Cardiac muscle cell (in vitro differentiated cells and primary cell): ENCODE data around the gene C19orf12. TPM values are rescaled to one million over a fixed set of nuclear protein-coding genes. Genes with fewer than 3 reads are reported as not detected.

Experiments
- DNase-seq, 2 donors: peaks; one replicate each; pipeline versions ENCODE4 v3.0.0 to v3.0.0-alpha.2; 2010 to 2017; ENCODE audit warnings: low read depth in 1 of 2, low spot score in 1 of 2
- H3K27ac ChIP-seq: fragments of 200-600 bp; sonication (generic); 2 replicates; pipeline ENCODE4 v1.5.1; 2016
- H3K27me3 ChIP-seq: fragments of 200-600 bp; sonication (generic); 2 replicates; pipeline ENCODE4 v1.6.0; 2016; ENCODE audit warnings: control low read depth
- H3K36me3 ChIP-seq: fragments of 200-600 bp; sonication (generic); 2 replicates; pipeline ENCODE4 v1.5.1; 2016; ENCODE audit warnings: control low read depth
- H3K4me1 ChIP-seq: fragments of 200-600 bp; sonication (generic); 2 replicates; pipeline ENCODE4 v1.8.1; 2017; ENCODE audit warnings: low read depth, mild to moderate bottlenecking, mixed run types
- H3K4me3 ChIP-seq: fragments of 200-600 bp; sonication (generic); 2 replicates; pipeline ENCODE4 v1.5.1; 2016; ENCODE audit warnings: mild to moderate bottlenecking
- H3K9me3 ChIP-seq: fragments of 200-600 bp; sonication (generic); 2 replicates; pipeline ENCODE4 v1.5.1; 2017; ENCODE audit warnings: low read depth, mild to moderate bottlenecking, control low read depth
- polyA plus RNA-seq: library from polyadenylated mRNA; unstranded; fragments of >200 nt; fragmentation: Nextera tagmentation; extraction: Ambion mirVana; gene quantifications from 2 replicates; pipeline ENCODE4 v1.2.1, GENCODE V29; 2016
- total RNA-seq: library from RNA; depleted of rRNA; stranded (reverse); fragments of >200 nt; gene quantifications from 2 replicates; pipeline ENCODE4 v1.2.3, GENCODE V29; 2016
- TF ChIP-seq, protein P1 (sequence below): IDR thresholded peaks from 2 replicates; pipeline ENCODE4 v1.5.1; 2012; ENCODE audit warnings: low read depth, mild to moderate bottlenecking, low read length

Gene C19orf12
- total and polyA plus RNA-seq, 2 experiments from 2014 or later, result 46.2 to 54.7 TPM

DNA sequence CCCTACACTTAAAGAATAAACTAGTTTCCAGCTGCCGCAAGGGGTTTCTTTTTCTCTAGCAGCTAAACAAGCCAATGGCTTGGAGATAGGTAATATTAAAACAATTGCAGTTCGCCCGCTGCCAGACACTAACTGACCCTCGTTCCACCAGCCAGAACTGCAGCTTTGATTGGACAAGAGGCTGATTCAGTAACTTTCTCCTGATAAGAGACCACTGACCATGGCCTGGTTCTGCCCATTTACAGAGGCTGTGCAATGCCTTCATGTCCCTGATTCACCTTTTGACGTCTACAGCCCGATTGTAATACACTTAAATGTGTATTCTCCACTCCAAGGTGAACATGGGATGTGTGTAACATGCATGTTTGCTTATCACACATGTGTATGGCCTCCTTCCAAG is 12.8 kb upstream of the C19orf12 start:
- no peak for DNase-seq
- TF ChIP-seq, protein P1, sequence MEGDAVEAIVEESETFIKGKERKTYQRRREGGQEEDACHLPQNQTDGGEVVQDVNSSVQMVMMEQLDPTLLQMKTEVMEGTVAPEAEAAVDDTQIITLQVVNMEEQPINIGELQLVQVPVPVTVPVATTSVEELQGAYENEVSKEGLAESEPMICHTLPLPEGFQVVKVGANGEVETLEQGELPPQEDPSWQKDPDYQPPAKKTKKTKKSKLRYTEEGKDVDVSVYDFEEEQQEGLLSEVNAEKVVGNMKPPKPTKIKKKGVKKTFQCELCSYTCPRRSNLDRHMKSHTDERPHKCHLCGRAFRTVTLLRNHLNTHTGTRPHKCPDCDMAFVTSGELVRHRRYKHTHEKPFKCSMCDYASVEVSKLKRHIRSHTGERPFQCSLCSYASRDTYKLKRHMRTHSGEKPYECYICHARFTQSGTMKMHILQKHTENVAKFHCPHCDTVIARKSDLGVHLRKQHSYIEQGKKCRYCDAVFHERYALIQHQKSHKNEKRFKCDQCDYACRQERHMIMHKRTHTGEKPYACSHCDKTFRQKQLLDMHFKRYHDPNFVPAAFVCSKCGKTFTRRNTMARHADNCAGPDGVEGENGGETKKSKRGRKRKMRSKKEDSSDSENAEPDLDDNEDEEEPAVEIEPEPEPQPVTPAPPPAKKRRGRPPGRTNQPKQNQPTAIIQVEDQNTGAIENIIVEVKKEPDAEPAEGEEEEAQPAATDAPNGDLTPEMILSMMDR, result no peak
- no peak overlapping the region for H3K27ac ChIP-seq
- H3K36me3 ChIP-seq, result no peaks in the 10 kb centered on the region
- H3K9me3 ChIP-seq, result no peaks in the 10 kb centered on the region
- H3K4me1 ChIP-seq, result no peaks in the 10 kb centered on the region
- H3K27me3 ChIP-seq, result peaks cover 21% of the 10 kb centered on the region
- H3K4me3 ChIP-seq, result no peak overlapping the region

DNA sequence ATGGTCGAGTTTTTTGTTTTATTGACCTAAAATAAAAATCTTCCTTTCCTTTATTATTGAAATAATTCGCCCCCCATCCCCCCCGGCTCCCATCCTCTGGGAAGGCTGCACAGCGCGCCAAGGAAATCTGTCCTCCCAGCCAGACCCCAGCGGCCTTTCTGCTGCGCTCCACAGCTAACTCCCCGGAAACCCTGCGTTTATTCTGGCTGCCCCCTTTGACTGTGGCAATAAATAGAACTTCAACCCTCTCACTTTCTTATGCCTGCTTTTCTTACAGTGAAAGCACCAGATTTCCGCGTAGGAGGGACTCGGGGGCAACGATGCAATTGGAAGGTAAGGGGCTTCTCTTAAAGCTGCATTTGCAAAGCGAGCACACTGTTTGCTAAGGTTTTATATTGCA is 9.7 kb upstream of the C19orf12 start:
- Histone ChIP-seq H3K36me3 (no peaks in the 10 kb centered on the region), H3K27ac (no peak overlapping the region), H3K4me3 (no peak overlapping the region), H3K27me3 (peaks cover 2% of the 10 kb centered on the region), H3K9me3 (no peaks in the 10 kb centered on the region), H3K4me1 (no peaks in the 10 kb centered on the region)
- no peak for DNase-seq
- TF ChIP-seq, protein P1, result no peak

DNA sequence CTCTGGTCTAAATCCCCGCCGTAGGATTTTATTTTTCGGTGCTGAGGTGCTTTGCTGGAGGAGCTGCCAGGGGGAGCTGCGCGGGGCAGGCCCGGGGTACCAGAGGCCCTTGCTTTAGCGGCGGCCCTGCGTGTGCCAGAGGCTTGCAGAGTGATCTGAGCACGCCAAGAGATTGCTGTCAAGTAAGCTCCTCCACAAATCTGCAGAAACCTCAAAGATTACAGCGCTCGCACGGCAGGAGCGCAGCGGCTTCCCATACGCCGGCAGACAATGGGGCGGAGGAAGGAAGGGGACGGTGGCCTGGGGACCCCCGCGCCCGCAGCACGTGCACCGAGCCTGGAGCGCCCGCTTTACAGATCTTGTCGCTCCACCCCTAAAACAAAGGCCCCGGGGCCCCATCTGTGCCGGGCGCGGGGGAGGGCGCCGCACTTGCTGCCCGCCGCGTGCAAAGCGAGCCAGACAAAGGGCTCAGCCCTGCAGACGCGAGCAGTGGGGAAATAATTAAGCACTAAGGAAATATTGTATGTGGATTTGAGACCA is 9.1 kb upstream of the C19orf12 start:
- Histone ChIP-seq H3K36me3 (no peaks in the 10 kb centered on the region), H3K27me3 (no peaks in the 10 kb centered on the region), H3K4me3 (no peak overlapping the region), H3K27ac (no peak overlapping the region), H3K4me1 (no peaks in the 10 kb centered on the region), H3K9me3 (no peaks in the 10 kb centered on the region)
- DNase-seq, result peak; percentile 18 to 48
- TF ChIP-seq, protein P1, result no peak

DNA sequence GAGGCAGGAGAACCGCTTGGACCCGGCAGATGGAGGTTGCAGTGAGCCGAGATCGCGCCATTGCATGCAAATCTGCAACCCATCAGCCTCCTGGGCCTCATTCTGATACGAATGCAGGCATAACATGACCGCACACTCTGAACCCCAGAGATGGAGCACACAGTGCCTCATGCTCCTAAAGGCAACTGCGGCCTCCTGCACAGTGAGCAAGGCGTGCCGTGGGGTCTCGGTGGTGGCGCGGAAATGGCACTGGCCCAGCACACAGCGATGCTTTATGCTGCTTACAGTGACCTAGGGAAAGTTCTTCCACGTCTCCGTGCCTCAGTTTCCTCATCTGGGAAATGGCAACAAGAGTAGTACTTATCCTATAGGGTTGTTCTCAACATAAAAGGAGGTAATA is 2.0 kb upstream of the C19orf12 start:
- Histone ChIP-seq H3K27me3 (no peaks in the 10 kb centered on the region), H3K36me3 (no peaks in the 10 kb centered on the region), H3K9me3 (no peaks in the 10 kb centered on the region), H3K4me1 (peaks cover 23% of the 10 kb centered on the region), H3K27ac (no peak overlapping the region), H3K4me3 (no peak overlapping the region)
- DNase-seq, result no peak
- TF ChIP-seq, protein P1, result no peak

DNA sequence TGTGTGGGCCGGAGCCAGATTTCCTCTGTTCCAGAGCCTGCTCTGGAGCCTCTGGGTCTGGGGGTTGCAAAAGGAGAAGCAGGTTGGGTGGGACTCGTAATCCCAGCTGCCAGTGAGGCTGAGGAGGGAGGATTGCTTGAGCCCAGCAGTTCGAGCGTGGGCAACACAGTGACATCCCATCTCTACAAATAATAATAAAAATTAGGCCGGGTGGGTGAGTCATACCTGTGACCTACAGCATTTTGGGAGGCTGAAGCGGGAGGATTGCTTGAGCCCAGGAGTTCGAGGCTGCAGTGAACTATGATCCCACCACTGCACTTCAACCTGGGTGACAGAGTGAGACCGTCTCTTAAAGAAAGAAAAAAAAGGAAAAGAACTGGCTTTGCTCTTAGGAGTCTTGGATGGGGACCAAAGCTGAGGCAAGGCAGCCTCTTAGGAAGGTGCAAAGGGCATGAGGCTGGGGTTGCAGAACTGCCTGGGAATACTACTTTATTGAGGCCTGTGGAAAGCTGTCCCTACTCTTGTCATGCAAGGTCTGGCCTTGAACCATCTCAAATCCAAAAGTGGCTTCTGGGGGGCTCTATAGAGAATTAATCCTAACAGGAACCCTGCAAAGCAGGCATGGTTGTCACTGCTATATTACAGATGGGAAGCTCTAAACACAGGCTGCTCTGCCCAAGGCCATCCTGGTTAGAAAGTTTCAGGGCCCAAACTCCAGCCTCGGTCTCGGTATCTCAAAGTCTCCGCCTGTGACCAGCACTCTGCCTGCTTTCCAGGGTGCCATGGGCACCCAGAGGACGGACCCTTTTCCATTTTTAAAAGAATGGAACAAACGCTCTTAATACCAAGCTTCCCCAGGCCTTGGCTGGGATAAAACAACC is 880 bp upstream of the C19orf12 start:
- Histone ChIP-seq H3K36me3 (no peaks in the 10 kb centered on the region), H3K27ac (peak overlapping the region; percentile 95)

More for the DNA sequence above, 880 bp upstream of the C19orf12 start:
- TF ChIP-seq, protein P1, result no peak
- no peaks in the 10 kb centered on the region for H3K27me3 ChIP-seq
- peak overlapping the region; percentile 97 for H3K4me3 ChIP-seq
- H3K4me1 ChIP-seq, result peaks cover 23% of the 10 kb centered on the region
- DNase-seq, result peak in 1 of 2 donors; percentile 10
- H3K9me3 ChIP-seq, result no peaks in the 10 kb centered on the region
